HG03108 (cell line): ENCODE data around the gene FAM171A1.
A peak's percentile ranks its signal among the peaks of the same experiment; 100 is the strongest.

Experiments
- ATAC-seq: cut with Tn5 transposase; IDR thresholded peaks from one replicate; pipeline ENCODE4 v1.9.1; 2021; ENCODE audit warnings: moderate library complexity; ENCODE audit not compliant: unreplicated experiment

Gene FAM171A1

DNA sequence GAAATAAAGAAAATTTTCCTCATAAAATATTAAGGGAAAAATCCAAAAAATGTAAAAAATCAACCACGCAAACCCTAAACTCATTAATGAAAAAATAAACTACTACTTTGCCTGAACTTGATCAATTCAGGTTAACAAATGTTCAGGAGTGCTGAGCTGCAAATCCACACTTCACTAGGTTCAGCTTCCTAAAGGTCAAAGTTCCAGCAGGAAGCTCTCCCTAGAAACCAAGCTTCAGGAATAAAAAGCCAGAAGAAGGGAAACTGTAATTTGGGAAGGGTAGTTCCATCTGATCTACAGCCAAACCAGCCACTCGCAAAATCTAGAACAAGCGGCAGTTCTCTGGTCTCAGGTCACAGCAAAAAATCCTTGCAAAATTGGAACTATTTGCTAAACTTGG is 194.8 kb downstream of the FAM171A1 start:
- no peak for ATAC-seq

- no peak for ATAC-seq
Measured at GRCh38 chr10:15175587-15175986, 195.5 kb downstream of the FAM171A1 start.

- no peak for ATAC-seq
Measured at GRCh38 chr10:15172306-15172840, 198.7 kb downstream of the FAM171A1 start.

GRCh38 chr10:15169555-15170401 is 201.3 kb downstream of the FAM171A1 start:
- no peak for ATAC-seq

DNA sequence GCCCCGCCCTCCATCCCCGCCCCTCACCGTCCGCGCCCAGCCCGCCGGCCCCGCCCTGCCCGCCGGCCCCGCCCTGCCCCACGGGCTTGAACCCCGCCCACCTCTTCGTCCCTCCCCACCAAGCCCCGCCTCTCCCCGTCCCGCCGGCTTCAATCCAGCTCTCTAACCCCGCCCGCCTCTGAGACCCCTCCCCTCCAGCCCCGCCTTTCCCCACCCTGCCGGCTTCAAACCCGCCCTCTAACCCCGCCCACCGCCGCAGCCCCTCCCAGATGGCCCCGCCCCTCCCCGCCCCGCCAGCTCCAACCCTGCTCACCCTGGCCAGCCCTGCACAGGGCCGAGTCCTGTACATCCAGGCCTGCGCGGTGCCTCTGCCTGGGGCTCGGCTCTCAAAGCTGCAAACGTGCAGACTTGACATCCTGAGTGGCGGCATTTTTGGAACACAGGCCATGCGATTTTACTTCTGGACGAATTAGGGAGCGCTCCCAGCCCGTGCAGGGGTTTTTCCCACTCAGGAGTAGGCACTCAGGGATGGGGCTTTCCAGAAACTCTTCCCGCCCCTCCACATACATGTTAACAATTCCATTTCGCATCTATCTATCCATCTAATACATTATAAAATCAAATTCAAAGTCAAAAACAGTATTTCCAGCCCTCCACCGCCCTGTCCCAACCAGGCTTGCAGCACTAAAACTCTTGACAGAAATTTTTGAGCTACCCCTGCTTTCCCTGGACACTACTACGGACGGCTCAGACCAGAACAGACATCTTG is 202.1 kb downstream of the FAM171A1 start:
- peak; percentile 36 for ATAC-seq

GRCh38 chr10:15168291-15168785 is 202.8 kb downstream of the FAM171A1 start, which contains the start of gene NMT2:
NMT2 (minus strand) TSS chr10:15168693; CDS start chr10:15168612, 81 bp downstream.
- ATAC-seq: peak; percentile 92

DNA sequence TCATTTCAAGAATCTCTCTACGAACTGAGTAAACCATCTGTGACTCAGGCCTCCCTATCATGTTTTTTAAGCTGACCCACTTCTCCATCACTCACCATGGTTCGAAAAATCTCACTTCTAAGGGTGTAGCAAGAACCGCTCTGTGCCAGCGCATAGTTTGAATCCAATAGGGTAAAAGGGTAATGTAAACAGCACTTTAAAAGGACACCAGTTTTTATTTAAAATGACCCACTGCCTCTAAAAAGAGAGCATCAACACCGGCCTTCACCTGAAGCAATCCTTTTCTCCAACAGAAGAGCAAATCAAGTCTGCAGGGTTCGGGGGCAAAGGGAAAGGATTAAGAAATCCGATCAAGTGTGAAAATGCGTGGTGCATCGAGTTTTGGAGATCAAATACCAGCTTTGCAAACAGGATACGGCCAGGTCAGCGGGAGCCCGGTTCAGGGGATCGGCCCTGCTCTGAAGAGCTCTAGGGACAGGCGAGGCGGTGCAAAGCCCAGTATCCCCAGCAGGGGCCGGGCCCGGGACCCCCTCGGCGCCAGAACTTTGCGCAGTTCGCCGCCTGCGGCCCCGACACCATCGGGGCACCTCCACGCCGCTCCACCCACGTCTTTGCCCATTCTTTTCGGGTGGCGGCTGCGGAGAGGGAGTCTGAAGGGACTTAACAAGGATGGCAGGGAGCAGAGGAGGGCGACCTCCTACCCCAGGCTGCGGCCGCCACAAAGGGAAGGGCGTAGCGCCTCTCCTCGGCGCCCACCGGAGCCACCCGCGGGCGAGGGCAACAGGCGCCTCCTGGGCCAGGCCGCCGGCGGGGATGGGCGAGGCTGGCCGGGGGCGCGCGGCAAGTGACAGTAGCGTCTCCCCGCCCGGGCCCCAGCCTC is 203.4 kb downstream of the FAM171A1 start:
- peak; percentile 30 for ATAC-seq

DNA sequence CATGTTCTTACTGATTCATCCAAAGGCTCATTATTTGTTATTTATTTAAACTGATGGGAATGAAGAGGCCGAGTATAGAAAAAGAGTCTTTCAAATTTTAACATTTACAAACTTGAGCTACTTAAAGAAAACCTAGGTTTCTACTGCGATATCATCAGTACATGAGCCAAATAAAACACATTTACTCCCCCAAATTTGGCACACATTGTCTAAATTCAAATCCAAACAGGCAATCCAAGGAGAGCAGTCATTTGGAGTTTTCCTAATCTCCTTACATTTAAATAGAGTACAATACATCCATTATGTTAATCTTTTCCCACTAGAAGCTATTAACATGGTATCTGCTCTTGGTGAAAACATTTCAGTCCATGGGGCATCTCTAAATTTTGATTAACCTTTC is 204.8 kb downstream of the FAM171A1 start:
- ATAC-seq: no peak

DNA sequence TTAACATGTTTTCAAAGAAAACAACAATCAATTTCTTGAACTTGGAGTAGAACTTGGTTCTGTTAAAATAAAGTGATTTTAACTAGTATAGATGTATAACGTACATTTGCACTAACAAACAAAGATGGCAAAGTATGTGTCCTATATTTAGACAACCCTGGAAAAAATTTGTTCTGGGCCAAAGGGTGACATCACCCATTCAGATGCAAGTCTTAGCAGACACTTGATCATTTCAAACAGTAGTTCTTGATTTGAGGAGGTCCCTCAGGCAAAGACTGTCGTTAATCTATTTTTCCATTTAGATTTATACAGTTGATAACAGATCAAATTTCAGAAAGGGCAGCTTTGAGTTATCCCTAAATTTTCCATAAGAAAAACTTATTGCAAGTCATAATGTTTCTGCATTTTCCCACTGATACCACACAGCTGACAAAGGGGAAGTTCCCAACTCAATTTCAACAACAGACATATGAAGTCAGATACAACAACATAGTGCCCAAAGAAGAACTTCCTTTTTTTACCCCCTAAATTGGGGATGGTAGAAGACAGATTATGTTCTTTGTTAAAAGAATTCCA is 207.7 kb downstream of the FAM171A1 start:
- ATAC-seq: no peak
